IPS-18a (cell line): Measurements from ENCODE around the gene NSG2.

Source experiments
- H3K27ac ChIP-seq: one replicate; pipeline ENCODE4 v1.5.1; 2013; ENCODE audit warnings: low read length
- H3K27me3 ChIP-seq: one replicate; pipeline ENCODE4 v1.6.1; 2013; ENCODE audit warnings: mild to moderate bottlenecking, low read length; ENCODE audit not compliant: control insufficient read depth, insufficient read depth
- H3K36me3 ChIP-seq: one replicate; pipeline ENCODE4 v1.6.1; 2013; ENCODE audit warnings: low read depth, low read length; ENCODE audit not compliant: control insufficient read depth
- H3K4me1 ChIP-seq: one replicate; pipeline ENCODE4 v1.6.1; 2013; ENCODE audit warnings: low read depth, low read length; ENCODE audit not compliant: control insufficient read depth
- H3K4me3 ChIP-seq: one replicate; pipeline ENCODE4 v1.5.1; 2013; ENCODE audit warnings: low read length
- H3K9ac ChIP-seq: one replicate; pipeline ENCODE4 v1.6.1; 2013; ENCODE audit warnings: mild to moderate bottlenecking, low read length, moderate library complexity
- H3K9me3 ChIP-seq: one replicate; pipeline ENCODE4 v1.6.1; 2013; ENCODE audit warnings: low read depth, low read length; ENCODE audit not compliant: control insufficient read depth

The NSG2 gene

DNA sequence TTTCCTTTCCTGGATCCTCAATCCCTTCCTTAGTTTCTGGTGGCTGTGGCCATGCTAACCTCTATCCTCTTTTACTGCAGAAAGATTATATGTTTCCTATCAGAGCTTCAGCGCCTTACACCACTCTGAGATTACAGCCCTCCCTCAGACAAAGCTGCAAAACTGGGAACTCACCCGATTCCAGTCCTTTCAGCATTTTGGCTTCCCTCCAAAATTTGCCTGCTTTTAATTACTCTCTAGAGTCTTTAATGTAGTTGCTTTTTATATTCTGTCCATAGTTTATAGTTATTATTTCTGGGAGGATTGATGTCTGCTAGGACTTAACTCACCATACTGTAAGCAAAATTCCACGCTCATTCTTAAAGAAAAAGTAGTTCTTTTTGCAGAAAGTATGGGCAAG is 110.2 kb downstream of the NSG2 start:
- H3K9me3 ChIP-seq, result no peaks in the 10 kb centered on the region
- H3K9ac ChIP-seq, result no peak overlapping the region
- H3K27me3 ChIP-seq, result no peaks in the 10 kb centered on the region
- H3K4me1 ChIP-seq, result no peaks in the 10 kb centered on the region
- no peak overlapping the region for H3K27ac ChIP-seq
- no peak overlapping the region for H3K4me3 ChIP-seq
- H3K36me3 ChIP-seq, result no peaks in the 10 kb centered on the region

DNA sequence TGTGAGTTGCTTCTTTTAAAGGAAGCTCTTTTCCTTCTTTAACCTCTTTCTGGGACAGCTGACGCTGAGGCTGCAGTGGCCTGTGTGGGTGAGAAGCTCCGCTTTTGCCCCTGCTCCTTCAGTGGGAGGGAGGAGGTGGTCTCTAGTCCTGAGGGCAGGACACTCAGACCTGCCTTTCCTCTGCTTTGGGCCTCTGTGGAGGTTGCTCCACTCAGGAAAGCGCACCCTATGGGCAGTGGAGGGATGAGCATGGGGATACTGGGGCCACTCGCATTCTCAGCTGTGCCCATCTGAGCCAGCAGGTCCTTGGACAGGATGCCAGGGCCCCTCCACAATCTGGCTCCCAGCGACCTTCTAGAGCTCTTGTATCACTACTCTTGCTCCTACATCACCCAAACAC is 111.5 kb downstream of the NSG2 start:
- H3K4me3 ChIP-seq, result no peak overlapping the region
- H3K9me3 ChIP-seq, result no peaks in the 10 kb centered on the region
- no peak overlapping the region for H3K27ac ChIP-seq
- no peak overlapping the region for H3K9ac ChIP-seq
- no peaks in the 10 kb centered on the region for H3K4me1 ChIP-seq
- H3K27me3 ChIP-seq, result no peaks in the 10 kb centered on the region
- H3K36me3 ChIP-seq, result no peaks in the 10 kb centered on the region
